ENCODE results near the gene VPS16. TPM values are rescaled to one million over a fixed set of nuclear protein-coding genes. Genes with fewer than 3 reads are reported as not detected.

The VPS16 gene
- total and polyA plus RNA-seq, 2 of the 13 experiments (the other 11 are each of a cell fraction or from before 2014, with no cell fraction given), result 34.2 to 35.4 TPM

- no peak for TF ChIP-seq ZNF362 (CRISPR knock-in tag; IDR thresholded peaks at IDR 0.05; ENCODE audit: borderline replicate concordance)
- TF ChIP-seq ETV5 (CRISPR knock-in tag; IDR thresholded peaks at IDR 0.05; ENCODE audit: borderline replicate concordance), result peak; percentile 52
- peak; percentile 12; the same call in 1 of the 2 replicates for TF ChIP-seq ZBTB10 (CRISPR knock-in tag; IDR thresholded peaks at IDR 0.05; ENCODE audit: borderline replicate concordance)
- no peak for TF ChIP-seq RFX1 (IDR thresholded peaks at IDR 0.05)
- TF ChIP-seq ELF3 (CRISPR knock-in tag; IDR thresholded peaks at IDR 0.05), result 0 out of 2 replicates have a peak, but pooled peaks have one; percentile 7
- TF ChIP-seq ZSCAN31 (CRISPR knock-in tag; IDR thresholded peaks at IDR 0.05; ENCODE audit: low read depth), result peak; percentile 55; the same call in 1 of the 2 replicates
- peak; percentile 93 for TF ChIP-seq ZBTB7A (CRISPR knock-in tag; IDR thresholded peaks at IDR 0.05)
- no peak for TF ChIP-seq ZNF3 (CRISPR knock-in tag; IDR thresholded peaks at IDR 0.05)
- no peak for TF ChIP-seq PLSCR1 (CRISPR knock-in tag; IDR thresholded peaks at IDR 0.05; ENCODE audit: borderline replicate concordance)
- TF ChIP-seq KDM5A (IDR thresholded peaks at IDR 0.05; ENCODE audit: borderline replicate concordance, low read length), result peak; percentile 40; the same call in 1 of the 2 replicates
- TF ChIP-seq XRCC5 (optimal IDR thresholded peaks at IDR 0.05; ENCODE audit: low read length), result peak; percentile 16
- peak; percentile 44 for TF ChIP-seq PTBP1 (IDR thresholded peaks at IDR 0.05; ENCODE audit: low read depth, low read length, poor library complexity, severe bottlenecking)
- TF ChIP-seq JARID2 (CRISPR knock-in tag; IDR thresholded peaks at IDR 0.05; ENCODE audit: insufficient replicate concordance), result peak; percentile 36
- peak; percentile 28; the same call in 1 of the 2 replicates for TF ChIP-seq PITX1 (CRISPR knock-in tag; IDR thresholded peaks at IDR 0.05)
- peak; percentile 1; the same call in 1 of the 2 replicates for TF ChIP-seq UBTF (CRISPR knock-in tag; IDR thresholded peaks at IDR 0.05)
- TF ChIP-seq RBM39 (IDR thresholded peaks at IDR 0.05; ENCODE audit: low read depth, low read length, poor library complexity, severe bottlenecking), result no peak
- TF ChIP-seq ZNF441 (CRISPR knock-in tag; IDR thresholded peaks at IDR 0.05; ENCODE audit: borderline replicate concordance), result 0 out of 2 replicates have a peak, but pooled peaks have one; percentile 8
- no peak for TF ChIP-seq NR0B2 (CRISPR knock-in tag; IDR thresholded peaks at IDR 0.05)
Observed at GRCh38 chr20:2873747-2874041, 33.1 kb downstream of the VPS16 start (continued).

All from HepG2 (cell line).